GM13976 (cell line): ENCODE data around the gene MARCKSL1.
"Not testable (repeated sequence)": the region's sequence is repeated elsewhere in the genome, so short reads cannot be mapped to it uniquely, and the experiment has no call there.

Experiments used
- DNase-seq: peaks from one replicate; pipeline ENCODE4 v3.0.0; 2012; ENCODE audit warnings: low spot score
- in situ Hi-C: fragments of 300-500 bp; cut with MboI; formaldehyde crosslinking; loops from one replicate; pipeline ENCODE4 v1.12.0; 2022; ENCODE audit warnings: low sequenced_read_pairs, mixed read lengths, inconsistent platforms; ENCODE audit not compliant: unreplicated experiment
- TF ChIP-seq, protein P1 (sequence below): IDR thresholded peaks from 2 replicates; pipeline ENCODE4 v1.5.1; 2012; ENCODE audit warnings: borderline replicate concordance, mild to moderate bottlenecking; ENCODE audit not compliant: insufficient read depth; ENCODE audit errors: extremely low read depth, missing control alignments, control extremely low read depth

Gene MARCKSL1

DNA sequence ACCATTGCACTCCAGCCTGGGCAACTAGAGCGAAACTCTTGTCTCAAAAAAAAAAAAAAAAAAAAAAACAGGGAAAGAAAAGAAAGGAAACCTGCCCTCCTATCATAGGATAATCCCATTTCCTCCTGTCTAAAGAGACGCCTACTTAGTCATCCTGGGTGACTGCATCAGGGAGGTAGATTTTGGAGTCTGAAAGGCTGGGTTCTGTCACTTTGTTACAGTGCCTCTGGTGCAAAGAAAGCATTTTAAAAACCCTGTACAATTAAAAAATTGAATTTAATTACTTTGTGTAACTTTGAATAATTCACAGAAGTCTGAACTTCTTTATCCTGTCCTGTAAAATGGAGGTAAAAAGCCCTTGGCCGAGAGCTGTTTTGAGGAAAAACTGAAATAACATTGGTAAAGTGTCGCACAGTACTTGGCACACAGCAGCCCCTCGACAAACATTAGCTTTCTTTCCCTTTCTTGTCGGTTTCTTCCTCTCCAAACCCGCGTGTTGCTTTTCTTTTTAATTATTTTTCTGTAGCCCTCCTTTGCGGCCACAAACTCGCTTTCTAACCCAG lies 44.8 kb downstream of the MARCKSL1 start:
- TF ChIP-seq, protein P1, sequence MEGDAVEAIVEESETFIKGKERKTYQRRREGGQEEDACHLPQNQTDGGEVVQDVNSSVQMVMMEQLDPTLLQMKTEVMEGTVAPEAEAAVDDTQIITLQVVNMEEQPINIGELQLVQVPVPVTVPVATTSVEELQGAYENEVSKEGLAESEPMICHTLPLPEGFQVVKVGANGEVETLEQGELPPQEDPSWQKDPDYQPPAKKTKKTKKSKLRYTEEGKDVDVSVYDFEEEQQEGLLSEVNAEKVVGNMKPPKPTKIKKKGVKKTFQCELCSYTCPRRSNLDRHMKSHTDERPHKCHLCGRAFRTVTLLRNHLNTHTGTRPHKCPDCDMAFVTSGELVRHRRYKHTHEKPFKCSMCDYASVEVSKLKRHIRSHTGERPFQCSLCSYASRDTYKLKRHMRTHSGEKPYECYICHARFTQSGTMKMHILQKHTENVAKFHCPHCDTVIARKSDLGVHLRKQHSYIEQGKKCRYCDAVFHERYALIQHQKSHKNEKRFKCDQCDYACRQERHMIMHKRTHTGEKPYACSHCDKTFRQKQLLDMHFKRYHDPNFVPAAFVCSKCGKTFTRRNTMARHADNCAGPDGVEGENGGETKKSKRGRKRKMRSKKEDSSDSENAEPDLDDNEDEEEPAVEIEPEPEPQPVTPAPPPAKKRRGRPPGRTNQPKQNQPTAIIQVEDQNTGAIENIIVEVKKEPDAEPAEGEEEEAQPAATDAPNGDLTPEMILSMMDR: no peak
- no peak for DNase-seq
- in situ Hi-C loops: no loop called here

DNA sequence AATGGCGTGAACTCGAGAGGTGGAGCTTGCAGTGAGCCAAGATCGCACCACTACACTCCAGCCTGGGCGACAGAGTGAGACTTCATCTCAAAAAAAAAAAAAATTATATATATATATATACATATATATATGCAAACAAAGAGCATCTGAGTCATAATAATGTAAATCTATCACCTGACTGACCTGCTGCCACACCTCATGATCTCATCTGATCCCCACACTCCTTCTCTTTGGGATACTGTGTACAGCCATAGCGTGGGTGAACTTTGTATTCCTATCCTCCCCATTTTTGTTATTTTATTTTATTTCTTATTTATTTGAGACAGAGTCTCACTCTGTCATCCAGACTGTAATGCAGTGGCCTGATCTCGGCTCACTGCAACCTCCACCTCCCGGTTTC lies 46.8 kb downstream of the MARCKSL1 start:
- in situ Hi-C loops: no loop called here
- DNase-seq: no peak
- TF ChIP-seq, protein P1: no peak

DNA sequence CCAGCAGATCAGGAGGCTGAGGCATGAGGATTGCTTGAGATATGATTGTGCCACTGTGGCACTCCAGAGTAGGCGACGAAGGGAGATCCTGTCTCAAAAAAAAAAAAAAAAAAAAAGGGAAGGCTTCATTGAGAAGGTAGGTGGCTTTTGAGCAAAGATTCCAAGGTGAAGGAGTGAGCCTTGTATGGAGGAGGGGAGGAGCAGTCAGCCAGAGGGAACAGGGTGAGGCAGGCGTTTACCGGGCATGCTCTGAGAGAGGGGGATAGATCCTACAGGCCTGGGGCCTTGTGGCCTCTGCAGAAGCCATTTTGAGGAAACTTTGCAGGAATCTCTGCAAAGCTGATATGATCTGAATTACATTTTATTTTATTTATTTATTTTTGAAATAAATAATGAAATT lies 49.3 kb downstream of the MARCKSL1 start:
- TF ChIP-seq, protein P1: no peak
- no peak for DNase-seq
- in situ Hi-C loops: no loop called here

DNA sequence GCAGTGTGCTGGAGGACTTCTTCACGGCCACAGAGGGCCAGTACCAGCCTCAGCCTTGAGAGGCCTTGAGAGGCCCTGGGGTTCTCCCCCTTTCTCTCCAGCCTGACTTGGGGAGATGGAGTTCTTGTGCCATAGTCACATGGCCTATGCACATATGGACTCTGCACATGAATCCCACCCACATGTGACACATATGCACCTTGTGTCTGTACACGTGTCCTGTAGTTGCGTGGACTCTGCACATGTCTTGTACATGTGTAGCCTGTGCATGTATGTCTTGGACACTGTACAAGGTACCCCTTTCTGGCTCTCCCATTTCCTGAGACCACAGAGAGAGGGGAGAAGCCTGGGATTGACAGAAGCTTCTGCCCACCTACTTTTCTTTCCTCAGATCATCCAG lies 50.4 kb downstream of the MARCKSL1 start:
- in situ Hi-C loops: no loop called here
- DNase-seq: no peak
- TF ChIP-seq, protein P1: no peak

DNA sequence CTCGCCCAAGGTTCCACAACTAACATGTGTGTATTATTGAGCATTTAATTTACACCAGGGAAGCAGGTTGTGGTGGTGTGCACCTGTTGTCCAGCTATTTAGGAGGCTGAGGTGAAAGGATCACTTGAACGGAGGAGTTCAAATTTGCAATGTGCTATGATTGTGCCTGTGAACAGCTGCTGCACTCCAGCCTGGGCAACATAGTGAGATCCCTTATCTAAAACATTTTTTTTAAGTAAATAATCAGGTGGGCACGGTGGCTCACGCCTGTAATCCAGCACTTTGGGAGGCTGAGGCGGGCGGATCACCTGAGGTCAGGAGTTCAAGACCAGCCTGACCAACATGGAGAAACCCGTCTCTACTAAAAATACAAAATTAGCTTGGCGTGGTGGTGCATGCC lies 51.3 kb downstream of the MARCKSL1 start:
- in situ Hi-C loops, DNase-seq: not testable (repeated sequence)
